Fibroblast of the aortic adventitia (primary cell): ENCODE measurements around the gene STK4. TPM values are rescaled to one million over a fixed set of nuclear protein-coding genes. Genes with fewer than 3 reads are reported as not detected.

ENCODE experiments used
- DNase-seq: peaks from one replicate; pipeline ENCODE4 v3.0.0-alpha.2; 2010; ENCODE audit warnings: low read depth
- H3K4me3 ChIP-seq: 2 replicates; pipeline ENCODE4 v1.5.1; 2011; ENCODE audit warnings: low read depth, mild to moderate bottlenecking, control low read depth, low read length, moderate library complexity
- CTCF ChIP-seq: IDR thresholded peaks from 2 replicates; pipeline ENCODE4 v1.5.1; 2011; ENCODE audit warnings: mild to moderate bottlenecking, low read length, control low read depth, inconsistent platforms; ENCODE audit not compliant: insufficient read depth
- total RNA-seq: library from RNA; depleted of rRNA; stranded (reverse); fragments of >200 nt; gene quantifications from 2 replicates; pipeline ENCODE4 v1.2.3, GENCODE V29; 2012; ENCODE audit warnings: low replicate concordance

Gene STK4
- total RNA-seq, 1 donor, result 41.6 TPM

- no peak overlapping the region for H3K4me3 ChIP-seq
- no peak for TF ChIP-seq CTCF
- no peak for DNase-seq
Observed at GRCh38 chr20:45094864-45095574, 128.7 kb downstream of the STK4 start.

- TF ChIP-seq CTCF, result peak; percentile 87
- DNase-seq, result peak; percentile 80
- no peak overlapping the region for H3K4me3 ChIP-seq
Observed at GRCh38 chr20:45095805-45096238, 129.5 kb downstream of the STK4 start.

- H3K4me3 ChIP-seq, result no peak overlapping the region
- no peak for DNase-seq
- TF ChIP-seq CTCF, result no peak
Observed at GRCh38 chr20:45096781-45097180, 130.5 kb downstream of the STK4 start.

GRCh38 chr20:45097485-45098102, 131.3 kb downstream of the STK4 start:
- peak overlapping the region; percentile 13 for H3K4me3 ChIP-seq
- DNase-seq, result peak; percentile 50
- TF ChIP-seq CTCF, result peak; percentile 49

- peak overlapping the region; percentile 22 for H3K4me3 ChIP-seq
- TF ChIP-seq CTCF, result peak; percentile 20
- no peak for DNase-seq
Observed at GRCh38 chr20:45098103-45098773, 131.9 kb downstream of the STK4 start.

GRCh38 chr20:45100563-45101245, 134.4 kb downstream of the STK4 start, which contains the start of gene KCNS1:
TSS of gene KCNS1 (minus strand) at chr20:45101127. CDS start at chr20:45099236, 1,891 bp downstream.
- no peak for DNase-seq
- H3K4me3 ChIP-seq, result no peak within 1 kb of the TSS
- TF ChIP-seq CTCF, result no peak
